ENCODE results near the gene SRGAP3. TPM values are rescaled to one million over a fixed set of nuclear protein-coding genes. Genes with fewer than 3 reads are reported as not detected.

Gene SRGAP3
- total RNA-seq, 4 donors from 2014 or later, result 13.7 to 27.7 (median 18.5) TPM

DNA sequence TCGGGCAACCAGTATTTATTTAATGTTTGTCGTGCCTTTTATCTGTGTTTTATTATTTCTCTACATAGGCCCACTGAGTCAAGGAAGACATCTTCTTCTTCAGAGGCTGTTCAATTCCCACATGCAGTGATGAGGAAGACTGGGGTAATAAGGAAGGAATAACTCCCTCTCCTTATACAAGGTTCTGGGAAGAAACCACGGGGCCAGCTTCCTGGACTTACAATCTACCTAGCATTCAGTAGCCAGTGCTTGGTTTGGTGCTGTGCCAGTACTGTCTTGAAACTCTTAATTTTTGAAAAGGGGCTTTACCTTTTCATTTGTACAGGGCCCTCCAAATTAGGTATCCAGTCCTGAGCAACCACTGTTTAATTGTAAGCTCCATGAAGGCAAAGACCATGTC is 51.2 kb downstream of the SRGAP3 start:
- WGBS, 2 donors, result 94 to 96% methylated on average over 3 of the region's 3 CpGs
- TF ChIP-seq POLR2A (IDR thresholded peaks at IDR 0.05), result no peak
- TF ChIP-seq CTCF (IDR thresholded peaks at IDR 0.05), result no peak
- intact Hi-C loops (cut with DNase I; ENCODE audit: low total_unique reads), result loop anchor here (5.0 kb wide), 1 partner anchor 1404 kb away; no protein-coding TSS in a partner anchor

DNA sequence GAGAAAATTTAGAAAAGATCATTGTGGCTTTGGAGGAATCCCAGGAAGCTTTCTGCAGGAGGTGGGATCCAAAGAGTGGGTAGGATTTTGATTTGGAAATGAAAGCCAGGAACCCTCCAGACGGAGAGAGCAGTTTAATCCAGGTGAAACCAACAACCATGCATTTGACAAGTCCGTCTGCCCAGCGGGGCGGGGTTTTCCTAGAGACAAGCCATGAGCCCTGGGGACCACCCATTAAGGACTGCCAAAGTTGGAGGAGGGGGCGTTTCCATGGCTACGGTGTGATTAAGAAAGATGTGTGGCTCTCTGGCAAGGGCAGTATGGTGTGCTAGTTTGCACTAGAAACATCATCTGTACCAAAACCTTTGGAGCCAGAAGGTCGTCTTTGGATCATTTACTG is 53.4 kb downstream of the SRGAP3 start:
- DNase-seq (ENCODE audit: low spot score in 2 of 2), result peak in 1 of 2 donors; percentile 60
- intact Hi-C loops (cut with DNase I; ENCODE audit: low total_unique reads), result loop anchor here (5.0 kb wide), 1 partner anchor 1406 kb away; no protein-coding TSS in a partner anchor
- H3K4me3 ChIP-seq (ENCODE audit: low read depth, poor library complexity, severe bottlenecking), result no peak overlapping the region
- 78 to 82% methylated on average over 7 of the region's 7 CpGs for WGBS, 2 donors
- TF ChIP-seq POLR2A (IDR thresholded peaks at IDR 0.05) (no peak), CTCF (IDR thresholded peaks at IDR 0.05) (no peak)

More for the DNA sequence above, 51.2 kb downstream of the SRGAP3 start:
- DNase-seq (ENCODE audit: low spot score in 2 of 2), result peak in 1 of 2 donors; percentile 56
- H3K4me3 ChIP-seq (ENCODE audit: low read depth, poor library complexity, severe bottlenecking), result no peak overlapping the region

GRCh38 chr3:9195390-9195789 is 54.1 kb downstream of the SRGAP3 start:
- no peak overlapping the region for H3K4me3 ChIP-seq (ENCODE audit: low read depth, poor library complexity, severe bottlenecking)
- intact Hi-C loops (cut with DNase I; ENCODE audit: low total_unique reads), result loop anchor here (5.0 kb wide), 1 partner anchor 1407 kb away; no protein-coding TSS in a partner anchor
- peak in 1 of 2 donors; percentile 56 for DNase-seq (ENCODE audit: low spot score in 2 of 2)
- no peak for TF ChIP-seq CTCF (IDR thresholded peaks at IDR 0.05)
- WGBS, 2 donors, result 90 to 91% methylated on average over 3 of the region's 3 CpGs

GRCh38 chr3:9194509-9195184 is 54.8 kb downstream of the SRGAP3 start:
- intact Hi-C loops (cut with DNase I; ENCODE audit: low total_unique reads), result loop anchor here (5.0 kb wide), 1 partner anchor 1408 kb away; no protein-coding TSS in a partner anchor

GRCh38 chr3:9193633-9194195 is 55.7 kb downstream of the SRGAP3 start:
- no peak overlapping the region for H3K4me3 ChIP-seq (ENCODE audit: low read depth, poor library complexity, severe bottlenecking)
- 89 to 91% methylated on average over 10 of the region's 10 CpGs for WGBS, 2 donors
- TF ChIP-seq CTCF (IDR thresholded peaks at IDR 0.05), result no peak
- peak in 1 of 2 donors; percentile 28 for DNase-seq (ENCODE audit: low spot score in 2 of 2)
- intact Hi-C loops (cut with DNase I; ENCODE audit: low total_unique reads), result no loop called here

More at GRCh38 chr3:9194509-9195184, 54.8 kb downstream of the SRGAP3 start:
- WGBS, 2 donors, result 78 to 85% methylated on average over 4 of the region's 4 CpGs
- H3K4me3 ChIP-seq (ENCODE audit: low read depth, poor library complexity, severe bottlenecking), result no peak overlapping the region
- TF ChIP-seq CTCF (IDR thresholded peaks at IDR 0.05) (no peak), POLR2A (IDR thresholded peaks at IDR 0.05) (no peak)
- DNase-seq (ENCODE audit: low spot score in 2 of 2), result peak in 1 of 2 donors; percentile 39

Data from lower leg skin (tissue), 4 donors.